Right atrium auricular region (tissue), 2 donors: ENCODE results near the gene SASH1. TPM values are rescaled to one million over a fixed set of nuclear protein-coding genes. Genes with fewer than 3 reads are reported as not detected.

Experiments
- DNase-seq: peaks from one replicate; pipeline ENCODE4 v3.0.0-alpha.2; 2019; ENCODE audit warnings: low spot score
- H3K27ac ChIP-seq, 2 donors: fragments of 200-600 bp; sonication (generic); 1 replicate in 1 of 2; 2 replicates in 1 of 2; pipeline ENCODE4 v1.5.1; 2016 to 2019
- H3K27me3 ChIP-seq, 2 donors: fragments of 200-600 bp; sonication (generic); one replicate each; pipeline versions ENCODE4 v1.5.1 to v1.6.0; 2017 to 2019
- H3K36me3 ChIP-seq: fragments of 200-600 bp; sonication (generic); one replicate; pipeline ENCODE4 v1.5.1; 2016
- H3K4me1 ChIP-seq, 2 donors: fragments of 200-600 bp; sonication (generic); one replicate each; pipeline versions ENCODE4 v1.5.1 to v1.6.0; 2017 to 2019
- H3K4me3 ChIP-seq, 2 donors: fragments of 200-600 bp; sonication (generic); 1 replicate in 1 of 2; 2 replicates in 1 of 2; pipeline ENCODE4 v1.5.1; 2017 to 2019; ENCODE audit warnings: mild to moderate bottlenecking in 1 of 2, moderate library complexity in 1 of 2
- H3K9me3 ChIP-seq, 2 donors: fragments of 200-600 bp; sonication (generic); one replicate each; pipeline ENCODE4 v1.5.1; 2019
- CTCF ChIP-seq, 2 donors: fragments of 200-600 bp; sonication (generic); IDR thresholded peaks; one replicate each; pipeline ENCODE4 v1.5.1; 2019; ENCODE audit warnings: antibody characterized with exemption in 2 of 2
- total RNA-seq, 2 donors: library from RNA; depleted of rRNA; stranded (reverse); fragments of >200 nt; gene quantifications; one replicate each; pipeline ENCODE4 v1.1.0, GENCODE V29; 2016

SASH1 gene
- 10 to 100 TPM; 39.0 to 42.3 TPM for total RNA-seq

GRCh38 chr6:148342350-148343046, at the start of gene SASH1:
SASH1 (plus strand) TSS chr6:148342838; CDS start chr6:148343068, 230 bp downstream.
- no peak for TF ChIP-seq CTCF (IDR thresholded peaks at IDR 0.05)
- Histone ChIP-seq H3K27me3 (no peaks in the 10 kb centered on the region), H3K4me1 (peaks cover 0 to 50% of the 10 kb centered on the region in 2 donors), H3K36me3 (no peaks in the 10 kb centered on the region), H3K27ac (peak within 1 kb of the TSS; percentile 84 to 91), H3K4me3 (peak within 1 kb of the TSS; percentile 81 to 84), H3K9me3 (no peaks in the 10 kb centered on the region)
- peak; percentile 73 for DNase-seq

GRCh38 chr6:148293181-148293995, 49.2 kb upstream of the SASH1 start:
- Histone ChIP-seq H3K36me3 (no peaks in the 10 kb centered on the region), H3K27me3 (no peaks in the 10 kb centered on the region), H3K4me1 (peaks cover 0 to 50% of the 10 kb centered on the region in 2 donors), H3K27ac (peak overlapping the region; percentile 9 to 34), H3K4me3 (no peak overlapping the region), H3K9me3 (no peaks in the 10 kb centered on the region)
- no peak for TF ChIP-seq CTCF (IDR thresholded peaks at IDR 0.05)
- no peak for DNase-seq

- H3K9me3 ChIP-seq = no peaks in the 10 kb centered on the region
- peak overlapping the region in 1 of 2 donors; percentile 34 for H3K27ac ChIP-seq
- no peak for TF ChIP-seq CTCF (IDR thresholded peaks at IDR 0.05)
- H3K4me1 ChIP-seq = peaks cover 0 to 50% of the 10 kb centered on the region in 2 donors
- no peak overlapping the region for H3K4me3 ChIP-seq
- no peaks in the 10 kb centered on the region for H3K27me3 ChIP-seq
- DNase-seq = no peak
- H3K36me3 ChIP-seq = no peaks in the 10 kb centered on the region
These were observed 48.6 kb upstream of the SASH1 start for GRCh38 chr6:148294059-148294458.

GRCh38 chr6:148295261-148295887, 47.3 kb upstream of the SASH1 start:
- DNase-seq = no peak
- Histone ChIP-seq H3K36me3 (no peaks in the 10 kb centered on the region), H3K4me1 (peaks cover 0 to 50% of the 10 kb centered on the region in 2 donors), H3K4me3 (no peak overlapping the region), H3K27me3 (no peaks in the 10 kb centered on the region), H3K27ac (peak overlapping the region; percentile 34 to 42), H3K9me3 (no peaks in the 10 kb centered on the region)
- no peak for TF ChIP-seq CTCF (IDR thresholded peaks at IDR 0.05)

GRCh38 chr6:148296771-148297170, 45.9 kb upstream of the SASH1 start:
- no peak overlapping the region for H3K4me3 ChIP-seq
- H3K36me3 ChIP-seq = no peaks in the 10 kb centered on the region
- no peaks in the 10 kb centered on the region for H3K27me3 ChIP-seq
- no peak for DNase-seq
- H3K27ac ChIP-seq = no peak overlapping the region
- H3K4me1 ChIP-seq = peaks cover 0 to 42% of the 10 kb centered on the region in 2 donors
- TF ChIP-seq CTCF (IDR thresholded peaks at IDR 0.05) = no peak
- H3K9me3 ChIP-seq = no peaks in the 10 kb centered on the region
